Caco-2 (cell line): ENCODE measurements around the gene RTKN. TPM values are rescaled to one million over a fixed set of nuclear protein-coding genes. Genes with fewer than 3 reads are reported as not detected.

Experiments used
- BruUV-seq: library from RNA; stranded (reverse); fragments of 400-500 nt; replicated peaks from 2 replicates; lab custom pipeline; 2021; lab: Mats Ljungman, UMichigan
- CTCF ChIA-PET: fragments of 300-600 bp; sonication (Branson Sonifier 250); formaldehyde crosslinking; loops from one replicate; lab custom pipeline; 2022; ENCODE audit warnings: antibody characterized with exemption; lab: Charles Lee
- POLR2A ChIA-PET: fragments of 300-600 bp; sonication (Branson Sonifier 250); formaldehyde crosslinking; loops from one replicate; lab custom pipeline; 2022; ENCODE audit warnings: antibody characterized with exemption; lab: Charles Lee
- DNase-seq, 2 experiments: peaks; one replicate each; pipeline versions ENCODE4 v3.0.0 to v3.0.0-alpha.2; 2020 to 2022
- H3K27me3 ChIP-seq: replicated peaks from 2 replicates; pipeline ENCODE4 v1.6.0; 2011; ENCODE audit warnings: low read length; ENCODE audit not compliant: control insufficient read depth, insufficient read depth
- H3K36me3 ChIP-seq: 2 replicates; pipeline ENCODE4 v1.5.1; 2011; ENCODE audit warnings: low read length; ENCODE audit not compliant: control insufficient read depth, insufficient read depth
- H3K4me1 ChIP-seq: fragments of 250-450 bp; sonication (Bioruptor Pico); 2 replicates; pipeline ENCODE4 v1.5.1; 2020; ENCODE audit warnings: mild to moderate bottlenecking
- H3K4me3 ChIP-seq: 2 replicates; pipeline ENCODE4 v1.5.1; 2011; ENCODE audit warnings: low read depth, mild to moderate bottlenecking, control low read depth, low read length
- H3K9me3 ChIP-seq: fragments of 250-450 bp; sonication (Bioruptor Pico); 2 replicates; pipeline ENCODE4 v1.5.1; 2020; ENCODE audit warnings: mild to moderate bottlenecking, moderate library complexity
- H3K27ac Mint-ChIP-seq: one replicate; pipeline ENCODE4 v1.8.0; 2022; ENCODE audit warnings: mixed read lengths; ENCODE audit not compliant: unreplicated experiment
- H3K27me3 Mint-ChIP-seq: one replicate; pipeline ENCODE4 v1.8.0; 2022; ENCODE audit warnings: mixed read lengths; ENCODE audit not compliant: insufficient read depth, unreplicated experiment
- H3K36me3 Mint-ChIP-seq: one replicate; pipeline ENCODE4 v1.8.0; 2022; ENCODE audit warnings: mild to moderate bottlenecking, mixed read lengths; ENCODE audit not compliant: insufficient read depth, unreplicated experiment
- H3K4me1 Mint-ChIP-seq: one replicate; pipeline ENCODE4 v1.8.0; 2022; ENCODE audit warnings: low read depth, mixed read lengths; ENCODE audit not compliant: unreplicated experiment
- H3K4me3 Mint-ChIP-seq: one replicate; pipeline ENCODE4 v1.8.0; 2022; ENCODE audit warnings: mild to moderate bottlenecking, moderate library complexity, mixed read lengths; ENCODE audit not compliant: unreplicated experiment
- H3K9me3 Mint-ChIP-seq: one replicate; pipeline ENCODE4 v1.8.0; 2022; ENCODE audit warnings: mixed read lengths; ENCODE audit not compliant: unreplicated experiment
- CTCF ChIP-seq, 2 experiments: fragments of 200-600 bp in 1 of 2; IDR thresholded peaks; 1 replicate in 1 of 2; 2 replicates in 1 of 2; pipeline versions ENCODE4 v1.5.1 to v1.8.0; 2011 to 2022; ENCODE audit warnings: antibody characterized with exemption in 1 of 2, control low read depth in 1 of 2, inconsistent platforms in 1 of 2, low read depth in 1 of 2, low read length in 1 of 2, mild to moderate bottlenecking in 1 of 2, moderate library complexity in 1 of 2; ENCODE audit not compliant: insufficient read depth in 1 of 2, severe bottlenecking in 1 of 2, unreplicated experiment in 1 of 2
- intact Hi-C: fragments of 100-400 bp; cut with micrococcal nuclease; formaldehyde crosslinking; loops from one replicate; pipeline ENCODE4 v1.10.0; 2022; ENCODE audit not compliant: unreplicated experiment
- total RNA-seq: library from RNA; stranded (reverse); gene quantifications from 2 replicates; pipeline ENCODE4 v1.2.3, GENCODE V29; 2022

The RTKN gene
- total RNA-seq, 1 experiment from 2014 or later: 123 TPM

- Mint-ChIP-seq H3K9me3 (no peaks in the 10 kb centered on the region), H3K27me3 (peaks cover 12% of the 10 kb centered on the region), H3K4me3 (no peak overlapping the region), H3K36me3 (peaks cover 28% of the 10 kb centered on the region), H3K27ac (no peak overlapping the region), H3K4me1 (peaks cover 14% of the 10 kb centered on the region)
- intact Hi-C loops: no loop called here
- H3K4me3 ChIP-seq: no peak overlapping the region
- TF ChIP-seq CTCF (IDR thresholded peaks at IDR 0.05; ENCODE audit: insufficient read depth in 1 of 2, low read depth in 1 of 2, low read length in 1 of 2, severe bottlenecking in 1 of 2, unreplicated experiment in 1 of 2): no peak
- CTCF ChIA-PET: interaction anchor here (1.0 kb wide), 1 partner anchor 84 kb away, joined by 3 read pairs; no protein-coding TSS in a partner anchor
- H3K4me1 ChIP-seq: no peaks in the 10 kb centered on the region
- no peaks in the 10 kb centered on the region for H3K27me3 ChIP-seq
- H3K9me3 ChIP-seq: no peaks in the 10 kb centered on the region
- no peak for DNase-seq
- H3K36me3 ChIP-seq: no peaks in the 10 kb centered on the region
- POLR2A ChIA-PET: no interaction called here
- BruUV-seq: no TSS peak
Measured at GRCh38 chr2:74419345-74419744, 22.4 kb downstream of the RTKN start.

GRCh38 chr2:74418312-74418711 is 23.4 kb downstream of the RTKN start:
- no peak overlapping the region for H3K4me3 Mint-ChIP-seq
- peaks cover 23% of the 10 kb centered on the region for H3K36me3 Mint-ChIP-seq
- peaks cover 12% of the 10 kb centered on the region for H3K27me3 Mint-ChIP-seq
- no peak overlapping the region for H3K27ac Mint-ChIP-seq
- H3K9me3 Mint-ChIP-seq: no peaks in the 10 kb centered on the region
- peaks cover 14% of the 10 kb centered on the region for H3K4me1 Mint-ChIP-seq
- no TSS peak for BruUV-seq
- no peaks in the 10 kb centered on the region for H3K4me1 ChIP-seq
- POLR2A ChIA-PET: no interaction called here
- no peak for DNase-seq
- intact Hi-C loops: no loop called here
- TF ChIP-seq CTCF (IDR thresholded peaks at IDR 0.05; ENCODE audit: insufficient read depth in 1 of 2, low read depth in 1 of 2, low read length in 1 of 2, severe bottlenecking in 1 of 2, unreplicated experiment in 1 of 2): no peak
- no peaks in the 10 kb centered on the region for H3K27me3 ChIP-seq
- CTCF ChIA-PET: interaction anchor here (1.0 kb wide), 1 partner anchor 83 kb away, joined by 3 read pairs; no protein-coding TSS in a partner anchor
- no peak overlapping the region for H3K4me3 ChIP-seq
- no peaks in the 10 kb centered on the region for H3K36me3 ChIP-seq
- H3K9me3 ChIP-seq: no peaks in the 10 kb centered on the region

- no peak for TF ChIP-seq CTCF (IDR thresholded peaks at IDR 0.05; ENCODE audit: insufficient read depth in 1 of 2, low read depth in 1 of 2, low read length in 1 of 2, severe bottlenecking in 1 of 2, unreplicated experiment in 1 of 2)
- Mint-ChIP-seq H3K36me3 (peaks cover 18% of the 10 kb centered on the region), H3K27me3 (peaks cover 12% of the 10 kb centered on the region), H3K4me3 (no peak overlapping the region), H3K27ac (no peak overlapping the region), H3K9me3 (no peaks in the 10 kb centered on the region), H3K4me1 (peaks cover 9% of the 10 kb centered on the region)
- Histone ChIP-seq H3K36me3 (no peaks in the 10 kb centered on the region), H3K9me3 (no peaks in the 10 kb centered on the region), H3K4me3 (no peak overlapping the region), H3K27me3 (no peaks in the 10 kb centered on the region), H3K4me1 (no peaks in the 10 kb centered on the region)
- intact Hi-C loops: no loop called here
- no TSS peak for BruUV-seq
- CTCF ChIA-PET: no interaction called here
- no peak for DNase-seq
- POLR2A ChIA-PET: no interaction called here
Measured at GRCh38 chr2:74417763-74418162, 24.0 kb downstream of the RTKN start.
